MM.1S (cell line): ENCODE data around the gene PIGQ.

Experiments
- DNase-seq: peaks from one replicate; pipeline ENCODE4 v3.0.0-alpha.2; 2015
- H2AFZ ChIP-seq: fragments of 300-600 bp; sonication (generic); 2 replicates; pipeline ENCODE4 v1.6.0; 2016; ENCODE audit warnings: antibody characterized with exemption, low read length
- H3F3A ChIP-seq: fragments of 300-600 bp; sonication (generic); 2 replicates; pipeline ENCODE4 v1.6.1; 2016; ENCODE audit warnings: mild to moderate bottlenecking, antibody characterized with exemption, low read length, moderate library complexity, mixed read lengths; ENCODE audit not compliant: insufficient read depth
- H3K27ac ChIP-seq: fragments of 300-600 bp; sonication (generic); 2 replicates; pipeline ENCODE4 v1.5.1; 2016; ENCODE audit warnings: mild to moderate bottlenecking, low read length
- H3K27me3 ChIP-seq: fragments of 300-600 bp; sonication (generic); replicated peaks from 2 replicates; pipeline ENCODE4 v1.6.0; 2016; ENCODE audit warnings: low read length; ENCODE audit not compliant: insufficient read depth
- H3K36me3 ChIP-seq: fragments of 300-600 bp; sonication (generic); replicated peaks from 2 replicates; pipeline ENCODE4 v1.6.1; 2016; ENCODE audit warnings: mild to moderate bottlenecking, low read length, mixed read lengths; ENCODE audit not compliant: insufficient read depth
- H3K4me1 ChIP-seq: fragments of 300-600 bp; sonication (generic); 2 replicates; pipeline ENCODE4 v1.6.1; 2016; ENCODE audit warnings: low read length, mixed read lengths
- H3K4me2 ChIP-seq: fragments of 300-600 bp; sonication (generic); 2 replicates; pipeline ENCODE4 v1.6.0; 2016; ENCODE audit warnings: low read depth, low read length
- H3K4me3 ChIP-seq: fragments of 300-600 bp; sonication (generic); 2 replicates; pipeline ENCODE4 v1.5.1; 2016; ENCODE audit warnings: low read length, mixed read lengths
- H3K79me2 ChIP-seq: fragments of 300-600 bp; sonication (generic); 2 replicates; pipeline ENCODE4 v1.6.1; 2016; ENCODE audit warnings: mixed run types, low read length, mixed read lengths
- H3K9ac ChIP-seq: fragments of 300-600 bp; sonication (generic); 2 replicates; pipeline ENCODE4 v1.6.1; 2016; ENCODE audit warnings: low read length, mixed read lengths
- H3K9me2 ChIP-seq: fragments of 300-600 bp; sonication (generic); replicated peaks from 2 replicates; pipeline ENCODE4 v1.6.1; 2016; ENCODE audit warnings: mild to moderate bottlenecking, low read length, mixed read lengths; ENCODE audit not compliant: insufficient read depth
- H3K9me3 ChIP-seq: fragments of 300-600 bp; sonication (generic); replicated peaks from 2 replicates; pipeline ENCODE4 v1.6.1; 2016; ENCODE audit warnings: mild to moderate bottlenecking, low read length, mixed read lengths; ENCODE audit not compliant: insufficient read depth
- H4K20me1 ChIP-seq: fragments of 300-600 bp; sonication (generic); 2 replicates; pipeline ENCODE4 v1.6.1; 2016; ENCODE audit warnings: mild to moderate bottlenecking, low read length, moderate library complexity, mixed read lengths; ENCODE audit not compliant: insufficient read depth
- EZH2 ChIP-seq: fragments of 300-600 bp; sonication (generic); optimal IDR thresholded peaks from 2 replicates; pipeline ENCODE3; 2017; ENCODE audit warnings: low read depth, mild to moderate bottlenecking, antibody characterized with exemption, low read length, mixed read lengths
- EZH2phosphoT487 ChIP-seq: fragments of 300-600 bp; sonication (generic); IDR thresholded peaks from 2 replicates; pipeline ENCODE4 v1.6.1; 2018; ENCODE audit warnings: antibody characterized with exemption, low read length
- TF ChIP-seq, protein P1 (sequence below): fragments of 300-600 bp; sonication (generic); IDR thresholded peaks from 2 replicates; pipeline ENCODE4 v1.5.1; 2016; ENCODE audit warnings: antibody characterized with exemption, low read length, mixed read lengths

Gene PIGQ

DNA sequence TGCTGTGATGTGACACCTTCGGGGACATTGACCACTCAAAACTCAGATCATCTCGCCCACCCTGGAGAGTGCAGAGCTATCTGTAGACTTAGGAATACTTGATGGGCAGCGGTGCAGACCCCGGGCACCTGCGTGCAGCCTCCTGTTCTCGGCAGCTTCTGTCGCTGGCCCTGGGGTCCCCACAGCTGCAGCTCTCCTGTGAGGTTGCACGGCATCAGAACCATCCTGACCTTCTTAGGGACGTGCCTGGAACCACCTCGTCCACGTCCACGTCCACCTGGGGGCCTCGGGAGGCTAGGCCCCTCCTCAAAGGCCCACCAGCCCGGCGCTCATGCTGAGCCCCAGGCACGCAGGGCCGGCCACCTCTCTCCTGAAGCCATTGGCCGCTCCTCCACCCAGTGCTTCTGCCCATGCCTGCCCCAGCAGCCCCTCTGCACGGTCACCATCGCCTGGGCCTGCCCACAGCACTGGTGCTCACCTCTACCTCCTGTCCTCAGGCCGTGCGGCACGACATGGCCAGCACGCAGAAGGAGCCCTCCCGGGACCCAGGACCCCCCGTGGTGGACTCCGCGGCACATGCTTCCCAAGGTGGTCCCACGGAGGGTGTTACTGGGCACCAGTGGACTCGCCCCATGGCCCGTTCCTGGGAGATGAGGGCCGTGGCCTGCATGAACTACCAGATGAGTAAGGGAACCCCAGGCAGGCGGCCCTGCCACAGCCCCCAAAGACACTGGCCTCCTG, 58.7 kb downstream of the PIGQ start:
- H3K9me2 ChIP-seq: no peaks in the 10 kb centered on the region
- no peaks in the 10 kb centered on the region for H3F3A ChIP-seq
- H3K27me3 ChIP-seq: no peaks in the 10 kb centered on the region
- no peaks in the 10 kb centered on the region for H3K9me3 ChIP-seq
- H3K36me3 ChIP-seq: no peaks in the 10 kb centered on the region
- no peak overlapping the region for H3K27ac ChIP-seq
- TF ChIP-seq EZH2: no peak
- TF ChIP-seq EZH2phosphoT487: no peak
- TF ChIP-seq, protein P1, sequence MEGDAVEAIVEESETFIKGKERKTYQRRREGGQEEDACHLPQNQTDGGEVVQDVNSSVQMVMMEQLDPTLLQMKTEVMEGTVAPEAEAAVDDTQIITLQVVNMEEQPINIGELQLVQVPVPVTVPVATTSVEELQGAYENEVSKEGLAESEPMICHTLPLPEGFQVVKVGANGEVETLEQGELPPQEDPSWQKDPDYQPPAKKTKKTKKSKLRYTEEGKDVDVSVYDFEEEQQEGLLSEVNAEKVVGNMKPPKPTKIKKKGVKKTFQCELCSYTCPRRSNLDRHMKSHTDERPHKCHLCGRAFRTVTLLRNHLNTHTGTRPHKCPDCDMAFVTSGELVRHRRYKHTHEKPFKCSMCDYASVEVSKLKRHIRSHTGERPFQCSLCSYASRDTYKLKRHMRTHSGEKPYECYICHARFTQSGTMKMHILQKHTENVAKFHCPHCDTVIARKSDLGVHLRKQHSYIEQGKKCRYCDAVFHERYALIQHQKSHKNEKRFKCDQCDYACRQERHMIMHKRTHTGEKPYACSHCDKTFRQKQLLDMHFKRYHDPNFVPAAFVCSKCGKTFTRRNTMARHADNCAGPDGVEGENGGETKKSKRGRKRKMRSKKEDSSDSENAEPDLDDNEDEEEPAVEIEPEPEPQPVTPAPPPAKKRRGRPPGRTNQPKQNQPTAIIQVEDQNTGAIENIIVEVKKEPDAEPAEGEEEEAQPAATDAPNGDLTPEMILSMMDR: no peak
- no peaks in the 10 kb centered on the region for H3K4me1 ChIP-seq
- no peak for DNase-seq
- H3K9ac ChIP-seq: no peak overlapping the region
- H3K79me2 ChIP-seq: no peaks in the 10 kb centered on the region
- H4K20me1 ChIP-seq: no peaks in the 10 kb centered on the region
- H2AFZ ChIP-seq: no peak overlapping the region
- no peak overlapping the region for H3K4me2 ChIP-seq
- H3K4me3 ChIP-seq: no peak overlapping the region

DNA sequence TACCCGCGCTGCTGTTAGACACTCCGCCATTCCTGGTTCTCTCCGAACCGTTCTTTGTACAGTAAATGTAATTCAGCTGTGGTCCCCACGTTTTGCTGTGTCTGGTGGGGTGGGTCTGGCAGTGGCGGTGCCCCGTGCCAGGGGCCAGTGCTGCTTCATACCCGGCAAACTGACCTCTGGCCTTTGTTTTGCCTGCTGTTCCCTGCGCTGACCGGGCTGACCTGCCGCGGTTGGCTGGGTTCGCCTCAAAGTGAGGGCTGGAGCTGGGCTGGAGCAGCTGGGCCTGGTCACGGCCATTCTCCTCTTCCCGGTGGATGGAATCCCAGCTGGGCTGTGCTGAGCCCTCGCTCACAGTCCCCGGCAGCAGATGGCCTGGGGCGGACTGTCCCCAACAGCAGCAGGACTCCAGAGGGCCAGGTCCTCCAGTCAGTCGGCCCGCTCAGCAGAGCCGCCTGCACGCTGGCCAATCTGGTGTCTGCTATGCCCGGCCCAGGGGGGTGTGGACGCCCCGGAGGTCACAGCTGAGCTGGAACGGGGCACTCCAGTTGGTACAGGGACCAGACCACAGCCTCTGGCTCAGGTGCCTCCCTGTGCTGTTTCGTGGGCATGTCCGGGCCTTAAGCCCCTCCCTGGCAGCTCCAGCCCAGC, 59.5 kb downstream of the PIGQ start:
- H3K9me3 ChIP-seq: no peaks in the 10 kb centered on the region
- H3K4me3 ChIP-seq: no peak overlapping the region
- no peaks in the 10 kb centered on the region for H3K79me2 ChIP-seq
- no peak overlapping the region for H3K4me2 ChIP-seq
- H3K9me2 ChIP-seq: no peaks in the 10 kb centered on the region
- no peak overlapping the region for H3K9ac ChIP-seq
- H3K36me3 ChIP-seq: no peaks in the 10 kb centered on the region
- no peaks in the 10 kb centered on the region for H3K4me1 ChIP-seq
- no peaks in the 10 kb centered on the region for H3K27me3 ChIP-seq
- no peaks in the 10 kb centered on the region for H3F3A ChIP-seq
- no peak for DNase-seq
- no peaks in the 10 kb centered on the region for H4K20me1 ChIP-seq
- TF ChIP-seq EZH2 (no peak), EZH2phosphoT487 (no peak)
- TF ChIP-seq, protein P1: no peak
- no peak overlapping the region for H3K27ac ChIP-seq
- H2AFZ ChIP-seq: no peak overlapping the region

DNA sequence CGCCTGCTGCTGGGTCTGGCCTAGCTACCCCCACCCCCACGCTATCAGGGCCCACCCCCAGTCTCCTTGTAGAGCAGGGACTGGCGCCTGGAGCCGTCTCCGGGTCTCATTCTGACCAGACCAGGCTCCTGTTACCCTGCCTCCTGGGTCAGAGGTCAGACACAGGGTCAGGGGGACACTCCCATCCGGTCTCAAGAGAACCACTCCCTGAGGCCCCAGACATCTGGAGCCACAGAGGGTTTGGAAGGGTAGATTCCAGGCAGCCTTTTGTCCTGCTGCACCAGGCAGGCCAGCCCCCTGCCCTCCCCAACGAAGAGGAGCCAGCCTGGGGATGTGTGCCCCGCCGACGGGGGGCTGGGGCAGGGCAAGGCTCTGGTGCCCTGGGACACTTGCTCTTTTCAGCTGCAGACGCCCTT, 60.1 kb downstream of the PIGQ start:
- Histone ChIP-seq H3K27me3 (no peaks in the 10 kb centered on the region), H4K20me1 (no peaks in the 10 kb centered on the region), H3K36me3 (no peaks in the 10 kb centered on the region), H3K9me2 (no peaks in the 10 kb centered on the region), H3F3A (no peaks in the 10 kb centered on the region), H3K9ac (no peak overlapping the region), H3K4me2 (no peak overlapping the region), H3K9me3 (no peaks in the 10 kb centered on the region), H3K27ac (no peak overlapping the region), H2AFZ (no peak overlapping the region), H3K4me1 (no peaks in the 10 kb centered on the region), H3K4me3 (no peak overlapping the region), H3K79me2 (peaks cover 3% of the 10 kb centered on the region)
- no peak for DNase-seq
- TF ChIP-seq, protein P1: no peak
